IPS-15b (cell line): ENCODE measurements around the gene PTPN1.

Experiments used
- H3K27me3 ChIP-seq: one replicate; pipeline ENCODE4 v1.6.1; 2013; ENCODE audit warnings: low read length; ENCODE audit not compliant: control insufficient read depth, insufficient read depth
- H3K36me3 ChIP-seq: one replicate; pipeline ENCODE4 v1.6.1; 2013; ENCODE audit warnings: low read length; ENCODE audit not compliant: control insufficient read depth, insufficient read depth
- H3K4me1 ChIP-seq: one replicate; pipeline ENCODE4 v1.6.1; 2013; ENCODE audit warnings: mild to moderate bottlenecking, low read length; ENCODE audit not compliant: control insufficient read depth, insufficient read depth
- H3K4me3 ChIP-seq: one replicate; pipeline ENCODE4 v1.5.1; 2013; ENCODE audit warnings: low read depth, low read length
- H3K9ac ChIP-seq: one replicate; pipeline ENCODE4 v1.6.1; 2013; ENCODE audit warnings: low read depth, mild to moderate bottlenecking, low read length
- H3K9me3 ChIP-seq: one replicate; pipeline ENCODE4 v1.6.1; 2013; ENCODE audit warnings: mild to moderate bottlenecking, low read length; ENCODE audit not compliant: control insufficient read depth, insufficient read depth

PTPN1 gene

GRCh38 chr20:50555662-50556061 is 45.5 kb downstream of the PTPN1 start:
- no peak overlapping the region for H3K4me3 ChIP-seq
- H3K27me3 ChIP-seq, result no peaks in the 10 kb centered on the region

GRCh38 chr20:50557549-50558134 is 47.5 kb downstream of the PTPN1 start:
- H3K4me3 ChIP-seq, result no peak overlapping the region
- peaks cover 7% of the 10 kb centered on the region for H3K36me3 ChIP-seq
- no peaks in the 10 kb centered on the region for H3K9me3 ChIP-seq
- no peaks in the 10 kb centered on the region for H3K4me1 ChIP-seq
- H3K27me3 ChIP-seq, result no peaks in the 10 kb centered on the region
- no peak overlapping the region for H3K9ac ChIP-seq

More at GRCh38 chr20:50555662-50556061, 45.5 kb downstream of the PTPN1 start:
- H3K36me3 ChIP-seq, result no peaks in the 10 kb centered on the region
- H3K9ac ChIP-seq, result no peak overlapping the region
- H3K9me3 ChIP-seq, result no peaks in the 10 kb centered on the region
- no peaks in the 10 kb centered on the region for H3K4me1 ChIP-seq

GRCh38 chr20:50558483-50558925 is 48.3 kb downstream of the PTPN1 start:
- H3K27me3 ChIP-seq, result no peaks in the 10 kb centered on the region
- H3K9ac ChIP-seq, result no peak overlapping the region
- H3K4me1 ChIP-seq, result no peaks in the 10 kb centered on the region
- peaks cover 8% of the 10 kb centered on the region for H3K36me3 ChIP-seq
- no peaks in the 10 kb centered on the region for H3K9me3 ChIP-seq
- H3K4me3 ChIP-seq, result no peak overlapping the region

- H3K4me3 ChIP-seq, result no peak overlapping the region
- H3K27me3 ChIP-seq, result no peaks in the 10 kb centered on the region
- H3K4me1 ChIP-seq, result no peaks in the 10 kb centered on the region
- no peaks in the 10 kb centered on the region for H3K9me3 ChIP-seq
- H3K9ac ChIP-seq, result no peak overlapping the region
- H3K36me3 ChIP-seq, result peaks cover 8% of the 10 kb centered on the region
These were observed 49.0 kb downstream of the PTPN1 start for GRCh38 chr20:50559149-50559548.

- Histone ChIP-seq H3K27me3 (no peaks in the 10 kb centered on the region), H3K9ac (no peak overlapping the region), H3K9me3 (no peaks in the 10 kb centered on the region), H3K4me1 (no peaks in the 10 kb centered on the region), H3K36me3 (peaks cover 8% of the 10 kb centered on the region), H3K4me3 (no peak overlapping the region)
These were observed 49.9 kb downstream of the PTPN1 start for GRCh38 chr20:50559856-50560638.

- H3K27me3 ChIP-seq, result no peaks in the 10 kb centered on the region
- peaks cover 8% of the 10 kb centered on the region for H3K36me3 ChIP-seq
- no peaks in the 10 kb centered on the region for H3K4me1 ChIP-seq
- no peak overlapping the region for H3K9ac ChIP-seq
- no peaks in the 10 kb centered on the region for H3K9me3 ChIP-seq
- H3K4me3 ChIP-seq, result no peak overlapping the region
These were observed 50.7 kb downstream of the PTPN1 start for GRCh38 chr20:50560867-50561266.

- Histone ChIP-seq H3K4me1 (no peaks in the 10 kb centered on the region), H3K36me3 (peaks cover 8% of the 10 kb centered on the region)
These were observed 51.3 kb downstream of the PTPN1 start for GRCh38 chr20:50561379-50562078.

GRCh38 chr20:50562262-50562701 is 52.1 kb downstream of the PTPN1 start:
- H3K36me3 ChIP-seq, result peaks cover 8% of the 10 kb centered on the region
- no peak overlapping the region for H3K9ac ChIP-seq
- no peaks in the 10 kb centered on the region for H3K9me3 ChIP-seq
- no peaks in the 10 kb centered on the region for H3K27me3 ChIP-seq
- no peak overlapping the region for H3K4me3 ChIP-seq
- H3K4me1 ChIP-seq, result no peaks in the 10 kb centered on the region

More at GRCh38 chr20:50561379-50562078, 51.3 kb downstream of the PTPN1 start:
- no peaks in the 10 kb centered on the region for H3K27me3 ChIP-seq
- no peaks in the 10 kb centered on the region for H3K9me3 ChIP-seq
- H3K4me3 ChIP-seq, result no peak overlapping the region
- H3K9ac ChIP-seq, result no peak overlapping the region

GRCh38 chr20:50563133-50563944 is 53.2 kb downstream of the PTPN1 start:
- Histone ChIP-seq H3K36me3 (peaks cover 8% of the 10 kb centered on the region), H3K9me3 (no peaks in the 10 kb centered on the region), H3K9ac (no peak overlapping the region), H3K4me3 (no peak overlapping the region), H3K4me1 (no peaks in the 10 kb centered on the region), H3K27me3 (no peaks in the 10 kb centered on the region)

- no peaks in the 10 kb centered on the region for H3K9me3 ChIP-seq
- H3K36me3 ChIP-seq, result peaks cover 11% of the 10 kb centered on the region
- no peaks in the 10 kb centered on the region for H3K27me3 ChIP-seq
- H3K4me1 ChIP-seq, result no peaks in the 10 kb centered on the region
- H3K4me3 ChIP-seq, result no peak overlapping the region
- no peak overlapping the region for H3K9ac ChIP-seq
These were observed 55.2 kb downstream of the PTPN1 start for GRCh38 chr20:50565383-50565782.

- Histone ChIP-seq H3K4me3 (no peak overlapping the region), H3K9ac (no peak overlapping the region), H3K27me3 (no peaks in the 10 kb centered on the region), H3K4me1 (no peaks in the 10 kb centered on the region), H3K36me3 (peaks cover 11% of the 10 kb centered on the region), H3K9me3 (no peaks in the 10 kb centered on the region)
These were observed 55.7 kb downstream of the PTPN1 start for GRCh38 chr20:50565871-50566270.
